HG03565 (cell line): ENCODE results near the gene RNF145.
A peak's percentile ranks its signal among the peaks of the same experiment; 100 is the strongest.
"Not testable (repeated sequence)": the region's sequence is repeated elsewhere in the genome, so short reads cannot be mapped to it uniquely, and the experiment has no call there.

ENCODE experiments used
- ATAC-seq: cut with Tn5 transposase; IDR thresholded peaks from one replicate; pipeline ENCODE4 v1.9.1; 2021; ENCODE audit warnings: mild to moderate bottlenecking, moderate library complexity; ENCODE audit not compliant: unreplicated experiment

The RNF145 gene

DNA sequence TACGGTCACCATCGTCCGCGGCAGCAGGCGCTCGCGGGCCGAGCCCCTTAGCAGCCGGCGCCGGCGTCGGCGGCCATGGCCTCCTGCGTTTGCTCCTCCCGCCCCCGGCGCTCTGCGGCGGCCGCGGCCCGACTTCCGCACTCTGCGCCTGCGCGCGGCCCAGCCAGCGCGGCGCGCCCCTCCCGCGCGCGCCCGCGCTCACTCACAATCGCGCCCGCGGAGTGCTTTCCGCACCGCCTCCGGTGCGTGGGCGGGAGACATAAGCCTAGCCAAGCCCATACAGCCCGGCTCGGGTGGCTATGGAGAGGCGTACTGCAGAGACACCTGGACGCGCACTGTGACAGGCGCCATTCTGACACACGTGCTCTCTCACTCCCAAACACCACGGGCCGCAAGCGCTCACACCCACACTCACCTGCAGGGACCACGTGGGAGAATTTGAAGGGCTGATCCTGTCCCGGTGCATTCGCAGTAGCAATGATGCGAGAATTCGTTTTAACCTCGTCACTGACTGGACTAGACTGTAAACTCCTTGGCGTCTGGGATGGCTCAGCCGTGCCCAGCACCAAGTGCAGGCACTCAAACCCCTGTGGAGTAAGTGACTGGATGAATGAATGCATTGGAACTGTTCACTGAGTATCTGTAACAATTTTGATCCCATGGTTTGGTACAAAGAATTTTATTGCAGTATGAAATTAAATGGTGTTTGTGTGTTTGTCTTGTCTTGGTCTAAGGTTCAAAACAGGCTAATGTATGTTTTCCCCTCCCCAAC lies at the start of gene RNF145:
Gene RNF145 (minus strand): TSS at position 116 of the 772 bp plus-strand sequence. CDS start 5,936 bp downstream, outside the sequence.
- peak; percentile 79 for ATAC-seq

- no peak for ATAC-seq
Measured at GRCh38 chr5:159258361-159258760, 49.0 kb upstream of the RNF145 start.

DNA sequence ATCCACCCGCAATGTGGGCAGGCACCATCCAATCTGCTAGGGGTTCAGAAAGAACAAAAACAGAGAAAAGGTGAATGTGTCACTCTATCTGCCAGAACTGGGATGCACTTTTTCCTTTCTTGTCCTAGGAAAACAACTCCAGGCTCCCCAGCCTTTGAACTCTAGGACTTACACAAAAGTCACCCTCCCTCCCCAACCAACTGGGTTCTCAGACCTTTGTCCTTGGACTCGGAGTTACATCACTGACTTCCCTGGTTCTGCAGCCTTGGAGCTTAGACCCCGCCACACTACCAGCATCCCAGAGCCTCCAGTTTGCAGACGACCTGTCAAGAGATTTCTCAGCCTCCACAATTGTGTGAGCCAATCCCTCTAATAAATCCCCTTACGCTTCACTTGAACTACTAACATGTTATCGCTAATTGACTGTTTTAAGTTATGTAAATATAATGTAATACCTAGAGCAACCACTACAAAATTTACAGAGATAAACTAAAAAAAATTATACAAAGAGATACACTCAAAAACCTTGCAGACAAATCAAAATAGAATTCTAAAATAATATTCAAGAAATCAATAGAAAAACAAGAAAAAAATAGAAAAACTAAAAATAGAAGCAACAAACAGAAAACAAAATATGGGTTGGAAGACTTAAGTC lies 48.4 kb upstream of the RNF145 start:
- ATAC-seq = no peak

DNA sequence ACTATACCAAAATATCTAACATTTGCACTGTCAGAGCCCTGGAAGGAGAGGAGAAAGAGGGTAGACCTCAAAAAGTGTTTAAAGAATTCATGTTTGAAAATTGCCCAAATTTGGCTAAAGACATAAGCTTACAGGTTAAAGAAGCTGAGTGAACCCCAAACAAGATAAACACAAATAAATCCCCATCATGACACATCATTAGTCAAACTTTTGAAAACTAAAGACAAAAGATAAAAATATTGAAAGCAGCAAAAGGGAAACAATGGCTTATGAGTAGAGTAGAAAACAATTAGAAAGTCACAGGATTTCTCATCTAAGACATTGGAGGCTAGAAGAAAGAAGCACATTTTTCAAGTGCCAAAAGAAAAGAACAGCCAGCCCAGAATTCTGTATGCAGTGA lies 47.7 kb upstream of the RNF145 start:
- no peak for ATAC-seq

GRCh38 chr5:159252195-159252594 lies 42.8 kb upstream of the RNF145 start:
- no peak for ATAC-seq

- ATAC-seq = no peak
Measured at GRCh38 chr5:159249158-159249557, 39.8 kb upstream of the RNF145 start.

GRCh38 chr5:159244890-159245289 lies 35.5 kb upstream of the RNF145 start:
- no peak for ATAC-seq

DNA sequence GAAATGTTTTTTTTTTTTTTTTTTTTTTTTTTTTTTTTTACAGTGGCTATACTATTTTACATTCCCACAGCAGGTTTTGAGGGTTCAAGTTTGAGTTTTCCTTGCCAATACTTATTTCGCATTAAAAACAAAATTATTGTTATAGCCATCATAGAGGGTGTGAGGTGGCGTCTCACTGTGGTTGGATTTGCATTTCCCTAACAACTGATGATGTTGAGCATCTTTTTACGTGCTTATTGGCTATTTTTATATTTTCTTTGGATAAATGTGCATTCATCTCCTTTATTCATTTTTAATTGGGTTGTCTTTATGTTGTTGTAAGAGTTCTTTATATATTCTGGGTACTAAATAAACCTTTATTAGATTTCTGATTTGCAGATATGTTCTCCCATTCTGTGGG lies 34.8 kb upstream of the RNF145 start:
- ATAC-seq = no peak

GRCh38 chr5:159243385-159243784 lies 34.0 kb upstream of the RNF145 start:
- no peak for ATAC-seq

- no peak for ATAC-seq
Measured at GRCh38 chr5:159242656-159243055, 33.3 kb upstream of the RNF145 start.

- ATAC-seq = no peak
Measured at GRCh38 chr5:159241946-159242552, 32.7 kb upstream of the RNF145 start.

GRCh38 chr5:159240301-159240870 lies 31.0 kb upstream of the RNF145 start:
- ATAC-seq = no peak

- not testable (repeated sequence) for ATAC-seq
Measured at GRCh38 chr5:159235871-159236520, 26.6 kb upstream of the RNF145 start.

- no peak for ATAC-seq
Measured at GRCh38 chr5:159231167-159231566, 21.8 kb upstream of the RNF145 start.

DNA sequence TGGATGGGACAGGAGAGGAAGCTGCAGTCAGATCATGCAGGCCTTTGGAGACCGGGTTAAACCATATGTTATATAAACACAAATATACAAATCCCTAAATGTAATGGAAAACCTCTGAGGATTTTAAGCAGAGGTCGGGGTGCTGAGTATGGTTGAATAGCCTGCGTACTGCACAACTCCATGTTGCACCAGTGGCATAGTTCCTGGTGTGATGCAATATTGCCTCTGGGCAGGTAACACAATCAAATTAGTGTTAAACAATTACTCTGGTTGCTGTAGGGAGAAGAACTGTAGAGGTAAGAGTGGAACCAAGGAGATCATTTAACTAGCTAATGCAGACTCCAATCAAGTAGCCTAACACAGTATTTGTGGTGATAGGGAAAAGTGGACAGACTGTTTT lies 21.3 kb upstream of the RNF145 start:
- no peak for ATAC-seq

DNA sequence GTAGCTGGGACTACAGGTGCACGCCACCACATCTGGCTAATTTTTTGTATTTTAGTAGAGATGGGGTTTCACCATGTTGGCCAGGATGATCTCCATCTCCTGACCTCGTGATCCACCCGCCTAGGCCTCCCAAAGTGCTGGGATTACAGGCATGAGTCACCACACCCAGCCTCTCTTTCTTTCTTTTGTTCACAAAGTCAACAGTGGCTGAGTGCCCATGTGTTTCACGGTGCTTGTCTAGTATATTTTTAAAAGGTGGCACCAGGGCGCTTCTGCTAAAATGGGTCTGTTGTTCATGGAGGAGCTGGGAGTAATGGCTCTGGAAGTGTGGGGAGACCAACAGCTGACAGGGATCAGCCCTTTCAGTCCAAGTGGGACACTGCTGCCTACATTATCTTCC lies 18.7 kb upstream of the RNF145 start:
- ATAC-seq = not testable (repeated sequence)

GRCh38 chr5:159227452-159227851 lies 18.1 kb upstream of the RNF145 start:
- ATAC-seq = no peak

DNA sequence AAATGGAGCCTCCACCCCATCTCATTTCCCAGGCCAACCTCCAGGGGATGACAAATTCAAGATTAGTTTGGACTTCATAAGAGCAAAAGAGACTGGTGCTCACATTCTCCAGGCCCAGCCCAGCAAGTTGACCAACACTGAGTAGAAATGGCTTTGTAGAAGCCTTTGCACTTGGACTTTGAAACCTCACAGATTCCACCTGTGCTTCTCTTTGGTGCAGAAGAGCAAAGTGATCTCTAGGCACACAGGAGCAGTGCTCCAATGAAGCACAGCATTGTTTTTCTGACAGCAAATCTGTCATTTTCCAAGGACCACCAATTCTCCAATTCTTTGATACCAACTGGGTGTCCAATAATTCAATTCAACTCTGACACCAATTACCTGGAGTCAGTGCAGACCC lies 17.1 kb upstream of the RNF145 start:
- no peak for ATAC-seq

DNA sequence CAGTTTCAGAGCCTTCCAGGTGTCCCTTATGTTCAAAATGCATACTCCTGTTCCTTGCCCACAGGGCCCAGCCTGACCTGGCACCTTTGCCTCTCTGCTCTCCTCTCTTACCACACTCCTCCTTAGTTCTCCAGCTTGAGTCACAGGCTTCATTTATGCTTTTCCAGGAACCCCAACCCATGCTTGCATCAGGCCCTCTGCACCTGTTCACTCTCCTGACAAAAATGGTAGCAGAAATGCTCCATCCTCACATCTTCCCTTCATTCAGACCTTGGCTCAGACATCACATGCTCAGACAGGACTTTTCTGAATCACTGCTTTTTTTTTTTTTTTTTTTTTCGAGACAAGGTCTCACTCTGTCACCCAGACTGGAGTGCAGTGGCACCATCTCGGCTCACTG lies 15.1 kb upstream of the RNF145 start:
- no peak for ATAC-seq

DNA sequence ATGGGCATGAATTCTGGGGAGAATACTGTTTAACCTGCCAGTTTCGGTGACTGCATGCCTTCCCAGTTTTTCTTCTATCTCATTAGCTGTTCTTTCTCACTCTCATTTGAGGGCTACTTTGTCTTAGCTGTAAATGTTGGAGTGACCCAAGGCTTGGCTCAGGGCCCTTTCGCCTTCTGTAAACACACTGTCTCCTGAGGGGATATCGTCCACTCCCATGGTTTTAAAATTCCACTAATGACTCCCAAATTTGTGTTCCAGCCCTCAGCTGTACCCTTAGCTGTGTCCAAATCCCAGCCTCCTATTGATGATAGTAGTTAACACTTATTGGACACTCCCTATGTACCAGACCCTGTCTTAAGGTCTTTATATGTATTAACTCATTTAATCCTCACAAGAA lies 14.1 kb upstream of the RNF145 start:
- no peak for ATAC-seq

DNA sequence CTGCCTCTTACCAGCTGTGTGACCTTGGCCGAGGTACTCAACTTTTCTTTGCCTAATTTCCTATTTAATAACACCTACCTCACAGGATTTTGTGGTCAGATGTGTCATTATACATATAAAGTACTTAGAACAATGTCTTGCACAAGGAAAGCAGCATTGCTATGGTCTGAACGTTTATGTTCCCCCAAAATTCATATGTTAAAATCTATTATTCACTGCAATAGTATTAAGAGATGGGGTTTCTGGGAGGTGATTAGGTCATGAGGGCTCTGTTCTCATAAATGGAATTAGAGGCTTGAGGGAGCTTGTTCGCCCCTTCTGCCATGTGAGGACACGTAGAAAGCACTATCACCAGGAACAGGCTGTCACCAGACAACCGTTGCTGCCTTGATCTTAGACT lies 10.9 kb upstream of the RNF145 start:
- no peak for ATAC-seq
